HEK293 (cell line): Measurements from ENCODE around the gene SEMG2.

ENCODE experiments used
- CTCF ChIA-PET: fragments of 350-600 bp; formaldehyde crosslinking; extraction: SDS; loops from one replicate; lab custom pipeline; 2021; ENCODE audit warnings: antibody characterized with exemption; lab: Yijun Ruan, JAX
- POLR2A ChIA-PET: fragments of 300-600 bp; formaldehyde crosslinking; extraction: SDS; loops from one replicate; lab custom pipeline; 2020; ENCODE audit warnings: antibody characterized with exemption, inconsistent platforms; lab: Yijun Ruan, JAX
- H3K27ac ChIP-seq: fragments of 200-500 bp; sonication (Bioruptor generic); 2 replicates; pipeline ENCODE4 v1.5.1; 2014; ENCODE audit warnings: low read depth, low read length, control low read depth, inconsistent platforms; ENCODE audit errors: extremely low read depth
- H3K36me3 ChIP-seq, 2 experiments: fragments of 200-500 bp in 1 of 2; sonication (Bioruptor generic) in 1 of 2; 1 replicate in 1 of 2; 2 replicates in 1 of 2; pipeline ENCODE4 v1.5.1; 2014 to 2017; ENCODE audit warnings: inconsistent platforms in 2 of 2, low read length in 2 of 2; ENCODE audit not compliant: control insufficient read depth in 2 of 2, insufficient read depth in 1 of 2
- H3K4me1 ChIP-seq: fragments of 200-500 bp; sonication (Bioruptor generic); 2 replicates; pipeline ENCODE4 v1.5.1; 2014; ENCODE audit warnings: mild to moderate bottlenecking, low read length, inconsistent platforms; ENCODE audit not compliant: control insufficient read depth, insufficient read depth
- H3K4me3 ChIP-seq: 2 replicates; pipeline ENCODE4 v1.5.1; 2011; ENCODE audit warnings: low read depth, mild to moderate bottlenecking, control low read depth, low read length, moderate library complexity
- H3K9me3 ChIP-seq: fragments of 200-500 bp; sonication (Bioruptor generic); 2 replicates; pipeline ENCODE4 v1.5.1; 2014; ENCODE audit warnings: low read depth, low read length, inconsistent platforms; ENCODE audit not compliant: control insufficient read depth, insufficient read depth
- OVOL3 ChIP-seq: fragments of 450-650 bp; formaldehyde crosslinking; IDR thresholded peaks from 2 replicates; pipeline ENCODE4 v1.5.1; 2016; ENCODE audit warnings: missing biosample characterization, missing genetic modification characterization
- PRDM6 ChIP-seq: fragments of 450-650 bp; formaldehyde crosslinking; IDR thresholded peaks from 2 replicates; pipeline ENCODE4 v1.5.1; 2017; ENCODE audit warnings: missing biosample characterization, missing genetic modification characterization
- RBAK ChIP-seq: fragments of 450-650 bp; formaldehyde crosslinking; IDR thresholded peaks from 2 replicates; pipeline ENCODE4 v1.5.1; 2016; ENCODE audit warnings: missing biosample characterization, missing genetic modification characterization
- ZBTB10 ChIP-seq: fragments of 450-650 bp; formaldehyde crosslinking; IDR thresholded peaks from 2 replicates; pipeline ENCODE4 v1.5.1; 2016; ENCODE audit warnings: missing biosample characterization, missing genetic modification characterization
- ZBTB11 ChIP-seq: fragments of 450-650 bp; formaldehyde crosslinking; conservative IDR thresholded peaks from 2 replicates; pipeline ENCODE4 v1.5.1; 2016; ENCODE audit warnings: low read depth, missing biosample characterization, missing genetic modification characterization
- ZBTB6 ChIP-seq: fragments of 450-650 bp; formaldehyde crosslinking; IDR thresholded peaks from 2 replicates; pipeline ENCODE4 v1.5.1; 2017; ENCODE audit warnings: missing biosample characterization, missing genetic modification characterization
- ZNF132 ChIP-seq: fragments of 450-650 bp; formaldehyde crosslinking; IDR thresholded peaks from 2 replicates; pipeline ENCODE4 v1.5.1; 2017; ENCODE audit warnings: missing biosample characterization, missing genetic modification characterization, borderline replicate concordance
- ZNF140 ChIP-seq: fragments of 450-650 bp; formaldehyde crosslinking; IDR thresholded peaks from 2 replicates; pipeline ENCODE4 v1.5.1; 2016; ENCODE audit warnings: missing biosample characterization, missing genetic modification characterization
- ZNF174 ChIP-seq: fragments of 450-650 bp; formaldehyde crosslinking; IDR thresholded peaks from 2 replicates; pipeline ENCODE4 v1.5.0; 2017; ENCODE audit warnings: missing biosample characterization, mild to moderate bottlenecking, missing genetic modification characterization
- ZNF18 ChIP-seq: fragments of 450-650 bp; formaldehyde crosslinking; IDR thresholded peaks from 2 replicates; pipeline ENCODE4 v1.5.1; 2016; ENCODE audit warnings: missing biosample characterization, missing genetic modification characterization
- ZNF19 ChIP-seq: fragments of 450-650 bp; formaldehyde crosslinking; IDR thresholded peaks from 2 replicates; pipeline ENCODE4; 2016; ENCODE audit warnings: missing biosample characterization, missing genetic modification characterization, low read depth
- ZNF223 ChIP-seq: fragments of 450-650 bp; formaldehyde crosslinking; IDR thresholded peaks from 2 replicates; pipeline ENCODE4 v1.5.1; 2016; ENCODE audit warnings: missing biosample characterization, missing genetic modification characterization
- ZNF280D ChIP-seq: fragments of 450-650 bp; formaldehyde crosslinking; IDR thresholded peaks from 2 replicates; pipeline ENCODE4 v1.5.1; 2016; ENCODE audit warnings: missing biosample characterization, missing genetic modification characterization
- ZNF37A ChIP-seq: fragments of 450-650 bp; IDR thresholded peaks from 2 replicates; pipeline ENCODE4 v1.5.1; 2018; ENCODE audit warnings: missing biosample characterization, missing genetic modification characterization
- ZNF433 ChIP-seq: fragments of 450-650 bp; formaldehyde crosslinking; IDR thresholded peaks from 2 replicates; pipeline ENCODE4 v1.5.1; 2016; ENCODE audit warnings: missing biosample characterization, missing genetic modification characterization, low read depth
- ZNF501 ChIP-seq: fragments of 450-650 bp; formaldehyde crosslinking; IDR thresholded peaks from 2 replicates; pipeline ENCODE4 v1.5.1; 2016; ENCODE audit warnings: missing biosample characterization, missing genetic modification characterization
- ZNF654 ChIP-seq: fragments of 450-650 bp; formaldehyde crosslinking; IDR thresholded peaks from 2 replicates; pipeline ENCODE4 v1.5.1; 2016; ENCODE audit warnings: low read depth, missing biosample characterization, missing genetic modification characterization

Gene SEMG2

GRCh38 chr20:45266977-45267376, 45.8 kb downstream of the SEMG2 start:
- H3K9me3 ChIP-seq: no peaks in the 10 kb centered on the region
- TF ChIP-seq ZNF280D (tag by site-specific recombination) (no peak), ZBTB10 (tag by site-specific recombination) (no peak), ZNF433 (no peak), ZNF132 (no peak), OVOL3 (tag by site-specific recombination) (no peak), ZNF501 (no peak), ZNF654 (no peak), ZNF174 (tag by site-specific recombination) (no peak), ZNF140 (no peak), ZNF18 (tag by site-specific recombination) (no peak), ZNF223 (no peak), ZBTB6 (tag by site-specific recombination) (no peak), PRDM6 (tag by site-specific recombination) (no peak), ZNF19 (tag by site-specific recombination) (no peak), ZBTB11 (tag by site-specific recombination) (no peak), ZNF37A (tag by site-specific recombination) (no peak), RBAK (no peak)
- POLR2A ChIA-PET: no interaction called here
- no peaks in the 10 kb centered on the region for H3K36me3 ChIP-seq
- H3K4me3 ChIP-seq: no peak overlapping the region
- H3K27ac ChIP-seq: no peak overlapping the region
- no peaks in the 10 kb centered on the region for H3K4me1 ChIP-seq
- CTCF ChIA-PET: no interaction called here
